Glutamatergic neuron (in vitro differentiated cells): Measurements from ENCODE around the gene PFDN1. TPM values are rescaled to one million over a fixed set of nuclear protein-coding genes. Genes with fewer than 3 reads are reported as not detected.

Experiments used
- DNase-seq: peaks from one replicate; pipeline ENCODE4 v3.0.0; 2022
- H3K27ac Mint-ChIP-seq: one replicate; pipeline ENCODE4 v1.8.0; 2020; ENCODE audit warnings: mild to moderate bottlenecking, mixed read lengths, inconsistent platforms; ENCODE audit not compliant: unreplicated experiment
- H3K27me3 Mint-ChIP-seq: one replicate; pipeline ENCODE4 v1.8.0; 2020; ENCODE audit warnings: mild to moderate bottlenecking, moderate library complexity, mixed read lengths, inconsistent platforms; ENCODE audit not compliant: unreplicated experiment
- H3K36me3 Mint-ChIP-seq: one replicate; pipeline ENCODE4 v1.8.0; 2020; ENCODE audit warnings: mild to moderate bottlenecking, mixed read lengths, inconsistent platforms; ENCODE audit not compliant: unreplicated experiment
- H3K4me1 Mint-ChIP-seq: one replicate; pipeline ENCODE4 v1.8.0; 2020; ENCODE audit warnings: mild to moderate bottlenecking, low read depth, mixed read lengths, inconsistent platforms; ENCODE audit not compliant: unreplicated experiment
- H3K4me3 Mint-ChIP-seq: one replicate; pipeline ENCODE4 v1.8.0; 2020; ENCODE audit warnings: mild to moderate bottlenecking, mixed read lengths, inconsistent platforms; ENCODE audit not compliant: unreplicated experiment
- H3K9me3 Mint-ChIP-seq: one replicate; pipeline ENCODE4 v1.8.0; 2020; ENCODE audit warnings: mild to moderate bottlenecking, moderate library complexity, mixed read lengths, inconsistent platforms; ENCODE audit not compliant: unreplicated experiment
- total RNA-seq: library from RNA; stranded (reverse); fragmentation: NEBNext Ultra II Directional; extraction: Animal tissue kit (Norgen Biotek cat#: 25700); gene quantifications from one replicate; pipeline ENCODE4 v1.2.1, GENCODE V29; 2021; ENCODE audit not compliant: unreplicated experiment
- TF ChIP-seq, protein P1 (sequence below): fragments of 200-600 bp; sonication (generic); IDR thresholded peaks from one replicate; pipeline ENCODE4 v1.5.0; 2021; ENCODE audit not compliant: partially characterized antibody, unreplicated experiment

Gene PFDN1
- total RNA-seq, 1 donor from 2014 or later: 67.7 TPM

DNA sequence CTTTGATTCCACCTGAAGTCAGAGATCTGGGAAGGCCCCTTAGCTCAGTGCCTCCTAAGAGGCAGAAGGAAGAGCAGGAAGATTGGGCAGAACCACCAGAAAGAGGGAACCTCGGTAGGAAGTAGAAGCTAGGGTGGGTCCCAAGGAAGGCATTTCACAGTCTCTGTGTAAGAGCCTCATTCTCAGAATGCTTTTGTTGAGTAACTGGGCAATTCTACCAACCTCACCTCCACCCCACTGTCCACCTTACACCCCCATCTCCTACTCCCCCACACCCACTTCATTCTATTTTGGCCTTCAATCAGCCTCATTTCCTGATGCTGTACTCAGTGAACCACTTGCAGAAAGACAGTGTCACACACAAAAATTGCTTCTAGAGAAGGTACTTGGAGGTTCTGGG is 40.0 kb upstream of the PFDN1 start:
- H3K27me3 Mint-ChIP-seq: peaks cover 9% of the 10 kb centered on the region
- H3K4me3 Mint-ChIP-seq: no peak overlapping the region
- H3K9me3 Mint-ChIP-seq: peaks cover 2% of the 10 kb centered on the region
- peaks cover 14% of the 10 kb centered on the region for H3K4me1 Mint-ChIP-seq
- no peaks in the 10 kb centered on the region for H3K36me3 Mint-ChIP-seq
- H3K27ac Mint-ChIP-seq: no peak overlapping the region
- no peak for DNase-seq
- TF ChIP-seq, protein P1, sequence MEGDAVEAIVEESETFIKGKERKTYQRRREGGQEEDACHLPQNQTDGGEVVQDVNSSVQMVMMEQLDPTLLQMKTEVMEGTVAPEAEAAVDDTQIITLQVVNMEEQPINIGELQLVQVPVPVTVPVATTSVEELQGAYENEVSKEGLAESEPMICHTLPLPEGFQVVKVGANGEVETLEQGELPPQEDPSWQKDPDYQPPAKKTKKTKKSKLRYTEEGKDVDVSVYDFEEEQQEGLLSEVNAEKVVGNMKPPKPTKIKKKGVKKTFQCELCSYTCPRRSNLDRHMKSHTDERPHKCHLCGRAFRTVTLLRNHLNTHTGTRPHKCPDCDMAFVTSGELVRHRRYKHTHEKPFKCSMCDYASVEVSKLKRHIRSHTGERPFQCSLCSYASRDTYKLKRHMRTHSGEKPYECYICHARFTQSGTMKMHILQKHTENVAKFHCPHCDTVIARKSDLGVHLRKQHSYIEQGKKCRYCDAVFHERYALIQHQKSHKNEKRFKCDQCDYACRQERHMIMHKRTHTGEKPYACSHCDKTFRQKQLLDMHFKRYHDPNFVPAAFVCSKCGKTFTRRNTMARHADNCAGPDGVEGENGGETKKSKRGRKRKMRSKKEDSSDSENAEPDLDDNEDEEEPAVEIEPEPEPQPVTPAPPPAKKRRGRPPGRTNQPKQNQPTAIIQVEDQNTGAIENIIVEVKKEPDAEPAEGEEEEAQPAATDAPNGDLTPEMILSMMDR: no peak

DNA sequence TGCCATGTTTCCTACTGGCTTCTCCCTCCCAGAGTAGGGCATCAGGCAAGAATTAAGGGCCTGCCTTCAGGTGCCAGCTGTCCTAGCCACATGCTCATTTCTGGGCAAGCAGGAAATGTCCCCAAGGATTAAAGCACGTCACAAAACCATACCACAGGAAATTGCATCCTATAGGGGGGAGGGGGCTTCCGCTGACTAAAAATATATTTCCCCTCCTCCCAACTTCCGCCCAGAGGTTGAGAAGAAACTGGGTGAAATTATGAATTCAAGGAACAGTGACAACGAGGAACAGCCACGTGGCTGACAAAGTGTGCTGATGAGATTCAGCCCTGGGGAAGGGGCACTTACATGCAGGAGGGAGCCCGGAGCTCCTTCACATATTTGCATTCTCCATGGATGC is 39.4 kb upstream of the PFDN1 start:
- TF ChIP-seq, protein P1: no peak
- Mint-ChIP-seq H3K27ac (no peak overlapping the region), H3K27me3 (peaks cover 9% of the 10 kb centered on the region)

DNA sequence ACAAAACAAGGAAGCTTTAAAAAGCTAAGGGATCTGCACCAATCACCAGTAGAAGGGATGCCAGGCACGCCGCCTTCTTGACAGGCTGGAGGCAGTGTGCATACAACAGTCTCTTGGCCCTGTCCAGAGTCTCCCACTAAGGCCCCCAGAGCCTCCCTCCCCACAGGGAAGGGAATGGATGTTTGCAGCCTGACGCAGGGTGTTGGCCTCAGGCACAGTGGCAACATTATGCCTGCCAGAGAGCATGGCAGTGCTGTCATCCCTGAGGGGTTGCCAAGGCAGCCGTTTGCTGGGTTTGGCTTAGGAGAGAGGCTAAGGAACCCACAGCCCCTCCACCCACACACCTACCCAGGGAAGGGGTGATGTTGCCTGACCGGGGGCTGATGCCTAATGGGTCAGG is 38.7 kb upstream of the PFDN1 start:
- Mint-ChIP-seq H3K4me1 (peaks cover 8% of the 10 kb centered on the region), H3K27me3 (peaks cover 7% of the 10 kb centered on the region), H3K36me3 (no peaks in the 10 kb centered on the region), H3K27ac (no peak overlapping the region), H3K9me3 (peaks cover 2% of the 10 kb centered on the region), H3K4me3 (no peak overlapping the region)
- no peak for DNase-seq
- TF ChIP-seq, protein P1: no peak

More for the DNA sequence above, 39.4 kb upstream of the PFDN1 start:
- DNase-seq: no peak
- Mint-ChIP-seq H3K9me3 (peaks cover 2% of the 10 kb centered on the region), H3K36me3 (no peaks in the 10 kb centered on the region), H3K4me1 (peaks cover 13% of the 10 kb centered on the region), H3K4me3 (peak overlapping the region; percentile 40)

DNA sequence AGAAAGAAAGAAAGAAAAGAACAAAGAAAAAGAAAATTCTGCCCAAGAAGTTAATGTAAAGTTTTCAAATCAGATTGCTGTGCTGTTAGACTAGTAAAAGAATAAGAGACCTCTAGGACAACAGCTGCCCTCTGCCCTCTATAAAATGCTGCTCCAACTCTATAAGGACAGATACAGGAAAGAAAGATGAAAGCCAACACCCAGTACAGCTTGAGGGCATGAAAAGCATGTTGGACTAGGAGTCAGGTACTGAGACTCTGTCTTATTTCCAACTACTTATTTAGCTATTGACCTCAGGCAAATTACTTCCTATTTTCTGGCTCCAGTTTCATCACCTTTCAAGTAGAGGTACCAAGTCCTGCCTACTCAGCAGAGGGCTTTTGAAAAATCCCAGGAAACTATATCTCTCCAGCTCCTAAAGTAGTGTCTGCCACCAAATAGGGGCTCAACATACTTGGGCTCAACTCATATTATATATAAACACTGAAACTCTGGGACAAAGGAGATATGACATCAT is 37.8 kb upstream of the PFDN1 start:
- no peak for DNase-seq
- no peak overlapping the region for H3K27ac Mint-ChIP-seq
- TF ChIP-seq, protein P1: no peak
- H3K27me3 Mint-ChIP-seq: peaks cover 7% of the 10 kb centered on the region
- no peak overlapping the region for H3K4me3 Mint-ChIP-seq
- H3K9me3 Mint-ChIP-seq: peaks cover 2% of the 10 kb centered on the region
- H3K4me1 Mint-ChIP-seq: peaks cover 8% of the 10 kb centered on the region
- H3K36me3 Mint-ChIP-seq: no peaks in the 10 kb centered on the region

DNA sequence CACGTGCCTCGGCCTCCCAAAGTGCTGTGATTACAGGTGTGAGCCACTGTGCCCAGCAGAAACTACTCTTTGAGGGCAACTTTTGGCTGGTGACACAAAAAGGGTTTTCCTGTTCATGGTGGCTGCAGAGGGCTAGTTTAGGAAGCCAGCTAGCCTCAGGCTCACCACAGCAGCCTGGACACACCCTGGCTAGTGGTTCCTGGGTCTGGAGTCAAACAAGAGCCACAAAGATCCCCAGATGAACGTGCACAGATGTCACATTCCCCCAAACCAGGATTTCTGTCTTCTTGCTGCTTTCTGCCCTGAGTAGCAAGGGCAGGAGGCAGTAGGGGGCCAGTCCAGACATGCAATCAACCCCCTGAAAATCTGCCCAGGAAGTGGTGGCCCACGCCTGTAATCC is 36.7 kb upstream of the PFDN1 start:
- Mint-ChIP-seq H3K4me3 (no peak overlapping the region), H3K9me3 (no peaks in the 10 kb centered on the region), H3K4me1 (peaks cover 8% of the 10 kb centered on the region), H3K27me3 (peaks cover 4% of the 10 kb centered on the region), H3K36me3 (no peaks in the 10 kb centered on the region), H3K27ac (no peak overlapping the region)
- TF ChIP-seq, protein P1: no peak
- no peak for DNase-seq
